AG09309 (cell line): ENCODE results near the gene SUPT20HL1.
"Not testable (repeated sequence)": the region's sequence is repeated elsewhere in the genome, so short reads cannot be mapped to it uniquely, and the experiment has no call there.

Experiments
- DNase-seq: peaks from one replicate; pipeline ENCODE4 v3.0.0-alpha.2; 2010; ENCODE audit warnings: low read depth
- H3K4me3 ChIP-seq: 2 replicates; pipeline ENCODE4 v1.5.1; 2011; ENCODE audit warnings: mild to moderate bottlenecking, low read depth, low read length, moderate library complexity; ENCODE audit not compliant: control insufficient read depth
- TF ChIP-seq, protein P1 (sequence below): IDR thresholded peaks from 2 replicates; pipeline ENCODE4 v1.5.1; 2011; ENCODE audit warnings: mild to moderate bottlenecking, low read depth, low read length, inconsistent platforms; ENCODE audit not compliant: insufficient read depth, control insufficient read depth; ENCODE audit errors: missing control alignments

The SUPT20HL1 gene

DNA sequence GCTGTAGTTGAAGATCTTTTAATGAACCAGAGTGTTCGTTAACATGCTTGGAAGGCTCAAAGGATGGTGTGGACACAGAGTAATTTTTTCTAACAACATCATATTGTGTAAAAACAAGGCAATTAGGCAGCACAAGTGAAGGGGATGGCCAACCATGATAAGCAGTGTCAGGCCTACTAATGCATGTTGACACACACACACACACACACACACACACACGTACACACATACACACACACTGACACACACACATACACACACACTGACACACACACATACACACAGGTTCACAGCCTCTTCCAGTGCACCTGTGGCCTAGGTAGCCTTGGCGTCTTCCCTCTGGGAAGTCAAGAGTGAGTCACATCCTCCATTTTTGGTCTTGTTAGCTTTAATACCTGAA, at the start of gene SUPT20HL1:
SUPT20HL1 (plus strand) TSS at position 368 of the 400 bp plus-strand sequence. CDS start 2,122 bp downstream, outside the sequence.
- TF ChIP-seq, protein P1, sequence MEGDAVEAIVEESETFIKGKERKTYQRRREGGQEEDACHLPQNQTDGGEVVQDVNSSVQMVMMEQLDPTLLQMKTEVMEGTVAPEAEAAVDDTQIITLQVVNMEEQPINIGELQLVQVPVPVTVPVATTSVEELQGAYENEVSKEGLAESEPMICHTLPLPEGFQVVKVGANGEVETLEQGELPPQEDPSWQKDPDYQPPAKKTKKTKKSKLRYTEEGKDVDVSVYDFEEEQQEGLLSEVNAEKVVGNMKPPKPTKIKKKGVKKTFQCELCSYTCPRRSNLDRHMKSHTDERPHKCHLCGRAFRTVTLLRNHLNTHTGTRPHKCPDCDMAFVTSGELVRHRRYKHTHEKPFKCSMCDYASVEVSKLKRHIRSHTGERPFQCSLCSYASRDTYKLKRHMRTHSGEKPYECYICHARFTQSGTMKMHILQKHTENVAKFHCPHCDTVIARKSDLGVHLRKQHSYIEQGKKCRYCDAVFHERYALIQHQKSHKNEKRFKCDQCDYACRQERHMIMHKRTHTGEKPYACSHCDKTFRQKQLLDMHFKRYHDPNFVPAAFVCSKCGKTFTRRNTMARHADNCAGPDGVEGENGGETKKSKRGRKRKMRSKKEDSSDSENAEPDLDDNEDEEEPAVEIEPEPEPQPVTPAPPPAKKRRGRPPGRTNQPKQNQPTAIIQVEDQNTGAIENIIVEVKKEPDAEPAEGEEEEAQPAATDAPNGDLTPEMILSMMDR, result no peak
- no peak for DNase-seq
- no peak within 1 kb of the TSS for H3K4me3 ChIP-seq

DNA sequence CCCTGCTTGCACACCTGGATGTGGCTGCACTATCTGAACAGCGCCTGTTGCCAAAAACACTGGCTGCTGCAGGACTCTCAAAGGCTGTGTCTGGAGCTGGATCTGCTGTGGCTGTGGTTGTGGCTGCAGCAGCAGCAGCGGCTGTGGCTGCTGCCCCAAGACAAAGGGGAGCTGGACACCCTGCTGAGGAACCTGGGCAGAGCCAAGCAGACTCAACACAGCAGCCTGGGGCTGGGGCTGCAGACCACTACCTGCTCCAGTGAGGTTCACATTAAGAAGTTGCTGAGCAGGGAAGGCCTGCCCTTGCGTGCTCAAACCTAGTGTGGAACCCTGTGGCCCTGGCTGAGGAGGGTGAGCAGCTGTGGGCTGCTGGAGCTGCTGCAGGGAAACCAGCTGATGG, 49.5 kb upstream of the SUPT20HL1 start:
- DNase-seq, H3K4me3 ChIP-seq: not testable (repeated sequence)

DNA sequence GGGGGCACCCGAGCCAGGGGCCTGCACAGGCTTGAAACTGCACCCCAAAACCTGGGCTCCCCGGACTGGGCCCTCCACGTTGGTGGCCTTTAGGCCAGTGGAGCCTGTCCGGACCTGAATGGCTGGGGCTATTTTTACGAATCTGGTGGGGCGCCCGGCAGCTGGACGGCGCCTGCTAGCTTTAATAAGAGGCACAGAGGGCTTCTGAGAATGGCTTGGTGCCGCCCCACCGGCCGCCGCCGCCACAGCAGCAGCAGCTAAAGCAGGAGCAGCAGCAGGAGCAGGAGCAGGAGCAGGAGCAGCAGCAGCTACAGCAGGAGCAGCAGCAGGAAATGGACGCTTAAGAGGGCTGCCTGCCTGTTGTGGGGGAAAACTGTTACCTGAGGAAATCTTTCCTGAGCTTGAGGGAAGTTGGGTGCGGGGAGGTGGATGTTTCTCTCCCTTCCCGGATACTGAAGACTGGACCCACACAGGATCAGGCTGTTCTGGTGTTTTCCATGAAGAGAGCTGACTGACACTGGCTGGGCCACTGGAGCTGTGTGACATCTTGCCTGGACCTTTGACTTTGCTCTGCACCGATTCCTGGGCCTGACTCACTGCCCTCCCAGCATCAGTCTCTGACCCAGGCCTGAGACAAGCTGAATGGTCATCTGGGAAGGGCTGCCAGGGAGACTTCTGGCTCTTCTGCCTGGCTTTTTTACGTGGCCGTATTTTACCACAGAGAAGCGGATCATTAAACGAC, 48.8 kb upstream of the SUPT20HL1 start:
- DNase-seq, H3K4me3 ChIP-seq: not testable (repeated sequence)

DNA sequence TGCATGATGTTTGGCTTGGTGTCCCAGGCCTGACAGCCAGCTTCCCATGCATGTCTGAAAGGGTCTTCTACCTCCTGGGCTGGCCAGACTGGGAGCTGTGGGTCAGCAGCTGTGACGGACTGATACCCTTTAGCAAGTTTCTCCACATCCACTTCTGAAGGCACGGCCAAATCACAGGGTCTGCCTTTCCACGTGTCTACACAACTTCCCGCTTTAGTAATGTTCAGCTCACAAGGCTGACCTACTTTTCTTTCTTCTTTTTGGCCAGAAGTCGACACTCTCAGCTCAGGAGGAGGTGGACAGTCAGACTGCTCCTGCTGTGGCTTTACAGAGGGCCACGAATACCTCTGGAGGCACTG, 48.2 kb upstream of the SUPT20HL1 start:
- H3K4me3 ChIP-seq, DNase-seq: not testable (repeated sequence)

DNA sequence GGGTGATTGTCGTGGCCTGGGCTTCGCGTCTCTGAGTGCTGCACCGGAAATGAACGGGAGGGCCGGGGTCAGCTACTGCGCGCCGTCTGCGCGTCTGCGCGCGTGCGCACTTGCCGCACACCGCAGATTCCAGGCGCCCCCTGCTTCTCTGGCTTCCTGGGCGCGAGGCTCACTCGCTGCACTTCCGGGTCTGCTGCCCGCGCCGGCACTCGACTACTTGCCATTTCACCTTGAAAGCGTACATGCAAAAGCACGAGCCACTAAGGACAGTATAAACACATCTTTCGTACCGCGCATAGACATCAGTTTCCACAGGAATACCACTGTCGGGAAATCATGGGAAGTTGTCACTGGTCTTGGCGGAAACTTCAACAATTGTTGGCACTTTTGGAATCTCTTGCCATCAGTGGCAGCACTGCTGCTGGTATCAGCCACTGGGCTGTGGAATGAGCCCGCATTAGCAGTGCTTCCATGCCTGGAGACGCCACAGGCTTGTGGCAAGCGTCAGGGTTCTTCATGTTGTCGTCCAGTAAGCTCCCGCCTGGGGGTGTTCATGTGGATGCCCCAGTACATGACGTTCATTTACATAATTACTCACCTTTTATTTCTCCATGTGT, 46.3 kb upstream of the SUPT20HL1 start, which contains the start of gene SUPT20HL2:
SUPT20HL2 (minus strand) TSS at position 51 of the 617 bp plus-strand sequence. CDS start 754 bp downstream, outside the sequence.
- DNase-seq, result no peak
- TF ChIP-seq, protein P1, result no peak
- H3K4me3 ChIP-seq, result no peak within 1 kb of the TSS

DNA sequence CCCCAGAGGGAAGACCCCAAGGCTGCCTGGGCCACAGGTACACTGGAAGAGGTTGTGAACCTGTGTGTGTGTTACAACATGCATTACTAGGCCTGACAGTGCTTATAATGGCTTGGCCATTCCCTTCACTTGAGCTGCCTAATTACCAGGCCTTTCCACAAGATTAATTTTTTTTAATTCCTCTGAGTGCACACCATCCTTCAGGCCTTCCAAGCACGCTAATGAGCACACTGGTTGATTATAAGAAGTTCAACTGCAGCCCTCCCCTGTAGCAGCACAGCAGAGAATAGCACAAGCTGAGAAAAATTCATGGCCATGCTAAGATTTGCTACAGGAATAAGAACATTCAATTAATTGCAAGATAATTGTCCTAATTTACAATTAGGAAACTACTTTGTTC, 44.3 kb upstream of the SUPT20HL1 start:
- TF ChIP-seq, protein P1, result no peak
- no peak overlapping the region for H3K4me3 ChIP-seq
- no peak for DNase-seq

DNA sequence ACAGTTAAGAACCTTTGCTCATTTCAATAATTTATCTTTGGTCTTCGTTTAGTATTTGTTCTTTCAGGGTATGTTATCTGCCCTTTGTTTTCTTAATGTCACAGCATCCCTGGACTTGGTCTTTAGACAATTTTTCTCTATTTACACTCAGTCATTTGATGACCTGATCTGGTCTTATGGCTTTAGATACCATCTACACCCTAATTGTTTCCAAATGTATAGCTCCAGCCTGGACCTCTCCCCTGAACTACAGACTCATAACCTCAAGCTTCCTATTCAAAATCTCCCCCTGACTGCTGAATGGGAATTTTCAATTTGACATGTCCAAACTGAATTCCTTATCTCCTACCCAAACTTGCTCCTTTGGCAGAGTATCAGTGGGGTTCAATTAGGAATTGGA, 42.9 kb upstream of the SUPT20HL1 start:
- H3K4me3 ChIP-seq, result no peak overlapping the region
- TF ChIP-seq, protein P1, result no peak

DNA sequence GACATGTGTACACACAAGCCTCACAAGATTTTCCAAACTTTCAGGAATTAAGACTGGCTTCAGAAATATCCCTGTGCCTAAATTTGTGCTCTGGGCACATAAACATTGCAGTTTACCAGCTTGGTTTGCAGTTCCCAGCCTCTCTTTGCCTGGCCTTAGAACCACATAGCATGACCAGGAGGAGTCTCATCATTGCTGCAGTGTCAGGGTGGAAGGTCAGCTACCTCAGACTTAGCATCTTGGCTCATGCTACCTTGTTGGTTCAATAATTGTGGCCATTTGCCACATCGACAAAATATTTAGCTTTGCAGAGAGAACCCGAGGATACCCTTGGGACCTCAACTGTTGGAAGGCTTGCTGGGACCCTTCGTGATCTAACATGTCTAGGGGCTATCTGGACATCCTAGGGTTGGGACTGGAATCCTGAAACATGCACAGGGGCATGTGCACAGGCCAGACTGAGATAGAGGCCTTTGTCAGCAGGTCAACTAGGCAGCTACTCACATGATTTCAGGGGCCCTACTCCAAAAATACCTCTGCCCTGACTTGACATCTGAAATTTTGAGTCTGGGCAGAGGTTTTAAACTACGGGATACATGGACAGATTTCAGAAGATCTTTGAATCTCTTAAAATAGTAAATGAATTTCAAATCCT, 38.6 kb upstream of the SUPT20HL1 start:
- TF ChIP-seq, protein P1, result no peak
- no peak for DNase-seq
- no peak overlapping the region for H3K4me3 ChIP-seq

More for the DNA sequence above, 42.9 kb upstream of the SUPT20HL1 start:
- DNase-seq, result no peak
